Lung (tissue), 12 donors: ENCODE results near the gene HS3ST1. TPM values are rescaled to one million over a fixed set of nuclear protein-coding genes. Genes with fewer than 3 reads are reported as not detected.

Experiments
- ATAC-seq: fragments of 200-7000 bp; cut with Tn5 transposase; one replicate; pipeline ENCODE4 v1.9.1; 2020; ENCODE audit warnings: moderate number of reproducible peaks; ENCODE audit not compliant: insufficient read depth, low FRiP score
- DNase-seq, 3 donors: peaks; one replicate each; pipeline ENCODE4 v3.0.0-alpha.2; 2013 to 2017
- H3K27ac ChIP-seq, 2 donors: one replicate each; pipeline ENCODE4 v1.5.1; 2013; ENCODE audit warnings: mild to moderate bottlenecking in 2 of 2, moderate library complexity in 2 of 2, control low read depth in 1 of 2, inconsistent platforms in 1 of 2, low read depth in 1 of 2, low read length in 1 of 2
- H3K27me3 ChIP-seq, 3 donors: one replicate each; pipeline ENCODE4 v1.5.1; 2013; ENCODE audit warnings: low read length in 2 of 3; ENCODE audit not compliant: control insufficient read depth in 3 of 3, insufficient read depth in 3 of 3
- H3K36me3 ChIP-seq, 4 donors: one replicate each; pipeline ENCODE4 v1.5.1; 2013; ENCODE audit warnings: low read length in 4 of 4, mild to moderate bottlenecking in 1 of 4, moderate library complexity in 1 of 4; ENCODE audit not compliant: control insufficient read depth in 4 of 4, insufficient read depth in 4 of 4
- H3K4me1 ChIP-seq, 5 donors: one replicate each; pipeline ENCODE4 v1.5.1; 2013; ENCODE audit warnings: low read length in 5 of 5, mild to moderate bottlenecking in 2 of 5, moderate library complexity in 1 of 5; ENCODE audit not compliant: control insufficient read depth in 5 of 5, insufficient read depth in 5 of 5
- H3K4me3 ChIP-seq: one replicate; pipeline ENCODE4 v1.5.1; 2013; ENCODE audit warnings: mild to moderate bottlenecking, control low read depth, moderate library complexity
- H3K9ac ChIP-seq, 2 donors: one replicate each; pipeline ENCODE4 v1.5.1; 2013; ENCODE audit warnings: low read length in 2 of 2, control low read depth in 1 of 2; ENCODE audit not compliant: insufficient read depth in 1 of 2
- H3K9me3 ChIP-seq, 4 donors: one replicate each; pipeline ENCODE4 v1.5.1; 2013; ENCODE audit warnings: low read length in 3 of 4, mild to moderate bottlenecking in 1 of 4, moderate library complexity in 1 of 4; ENCODE audit not compliant: control insufficient read depth in 4 of 4, insufficient read depth in 3 of 4
- WGBS, 2 donors: extraction: QIAGEN DNeasy Blood & Tissue Kit; methylation state at CpG; one replicate each; pipeline ENCODE4 v1.1.7; 2013; 5-methylcytosine and 5-hydroxymethylcytosine counted together
- polyA plus RNA-seq, 2 donors: library from polyadenylated mRNA; stranded (reverse); fragments of 200-250 nt; gene quantifications; one replicate each; pipeline ENCODE4 v1.2.1, GENCODE V29; 2013
- total RNA-seq, 2 donors: library from RNA; depleted of rRNA in 1 of 2; stranded (reverse); fragments of >200 nt in 1 of 2; gene quantifications; one replicate each; pipeline ENCODE4 v1.2.1, GENCODE V29; 2014 to 2021
- TF ChIP-seq, protein P1 (sequence below): IDR thresholded peaks from 2 replicates; pipeline ENCODE4 v1.5.1; 2012; ENCODE audit warnings: mild to moderate bottlenecking; ENCODE audit errors: control extremely low read depth, extremely low read depth
- donor health status: control.
- donor health status: control.
- donor health status: Bipolar disorder and iron deficiency.
- donor health status: healthy.
- donor health status: DM: yes; HTN: yes; CAD: no.

Gene HS3ST1
- total and polyA plus RNA-seq, 4 donors: 1.7 to 15.4 (median 11.0) TPM

DNA sequence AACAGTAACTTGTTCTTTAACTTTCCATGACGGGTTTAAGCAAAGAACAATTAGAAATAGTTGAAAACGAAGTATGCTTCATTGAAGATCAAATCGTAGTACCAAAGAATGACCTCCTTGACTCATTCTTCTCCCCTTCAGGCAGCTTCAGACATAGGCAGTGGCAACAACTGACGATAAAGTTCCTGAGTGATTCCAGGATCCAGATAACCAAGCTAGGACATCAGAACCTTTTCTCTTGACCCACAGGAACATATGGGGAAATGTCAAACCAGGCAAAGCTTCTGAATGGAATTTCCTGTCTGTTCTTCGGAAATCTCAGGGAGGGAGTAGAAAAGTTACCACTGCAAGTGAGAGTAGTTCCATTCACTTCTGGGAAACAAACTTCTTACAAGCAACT, 74.2 kb downstream of the HS3ST1 start:
- Histone ChIP-seq H3K36me3 (no peaks in the 10 kb centered on the region), H3K9me3 (no peaks in the 10 kb centered on the region), H3K4me3 (no peak overlapping the region), H3K27ac (no peak overlapping the region), H3K27me3 (no peaks in the 10 kb centered on the region), H3K9ac (no peak overlapping the region), H3K4me1 (no peaks in the 10 kb centered on the region)
- DNase-seq: no peak
- no peak for ATAC-seq
- TF ChIP-seq, protein P1, sequence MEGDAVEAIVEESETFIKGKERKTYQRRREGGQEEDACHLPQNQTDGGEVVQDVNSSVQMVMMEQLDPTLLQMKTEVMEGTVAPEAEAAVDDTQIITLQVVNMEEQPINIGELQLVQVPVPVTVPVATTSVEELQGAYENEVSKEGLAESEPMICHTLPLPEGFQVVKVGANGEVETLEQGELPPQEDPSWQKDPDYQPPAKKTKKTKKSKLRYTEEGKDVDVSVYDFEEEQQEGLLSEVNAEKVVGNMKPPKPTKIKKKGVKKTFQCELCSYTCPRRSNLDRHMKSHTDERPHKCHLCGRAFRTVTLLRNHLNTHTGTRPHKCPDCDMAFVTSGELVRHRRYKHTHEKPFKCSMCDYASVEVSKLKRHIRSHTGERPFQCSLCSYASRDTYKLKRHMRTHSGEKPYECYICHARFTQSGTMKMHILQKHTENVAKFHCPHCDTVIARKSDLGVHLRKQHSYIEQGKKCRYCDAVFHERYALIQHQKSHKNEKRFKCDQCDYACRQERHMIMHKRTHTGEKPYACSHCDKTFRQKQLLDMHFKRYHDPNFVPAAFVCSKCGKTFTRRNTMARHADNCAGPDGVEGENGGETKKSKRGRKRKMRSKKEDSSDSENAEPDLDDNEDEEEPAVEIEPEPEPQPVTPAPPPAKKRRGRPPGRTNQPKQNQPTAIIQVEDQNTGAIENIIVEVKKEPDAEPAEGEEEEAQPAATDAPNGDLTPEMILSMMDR: no peak
- 84 to 90% methylated on average over 5 of the region's 5 CpGs for WGBS, 2 donors

- H3K36me3 ChIP-seq: no peaks in the 10 kb centered on the region
- no peak overlapping the region for H3K27ac ChIP-seq
- H3K4me3 ChIP-seq: no peak overlapping the region
- TF ChIP-seq, protein P1: no peak
- 86 to 91% methylated on average over 3 of the region's 3 CpGs for WGBS, 2 donors
- no peak overlapping the region for H3K9ac ChIP-seq
- no peaks in the 10 kb centered on the region for H3K4me1 ChIP-seq
- DNase-seq (no peak), ATAC-seq (no peak)
- no peaks in the 10 kb centered on the region for H3K9me3 ChIP-seq
- H3K27me3 ChIP-seq: no peaks in the 10 kb centered on the region
Measured at GRCh38 chr4:11348449-11349088, 80.1 kb downstream of the HS3ST1 start.

DNA sequence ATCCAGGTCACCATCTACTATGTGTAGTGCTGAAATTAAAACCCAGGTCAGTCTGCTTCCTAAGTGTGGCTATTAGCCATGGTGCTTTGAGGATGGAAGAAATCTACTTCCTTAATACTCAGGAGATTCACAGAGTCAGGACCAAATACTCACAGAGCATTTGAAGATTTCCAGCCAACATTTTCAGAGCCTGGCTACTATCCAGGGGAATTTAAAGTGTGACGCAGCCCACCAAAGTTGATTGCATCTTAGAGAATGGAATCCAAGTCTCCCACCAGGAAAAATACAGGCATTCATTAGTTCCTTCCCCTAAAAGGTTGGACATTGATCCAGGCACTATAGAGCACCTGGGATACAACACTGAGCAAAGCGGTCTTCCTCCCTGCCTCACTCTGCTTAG, 83.8 kb downstream of the HS3ST1 start:
- Histone ChIP-seq H3K36me3 (no peaks in the 10 kb centered on the region), H3K27me3 (no peaks in the 10 kb centered on the region), H3K27ac (no peak overlapping the region), H3K4me3 (no peak overlapping the region), H3K9ac (no peak overlapping the region), H3K4me1 (no peaks in the 10 kb centered on the region), H3K9me3 (no peaks in the 10 kb centered on the region)
- ATAC-seq (no peak), DNase-seq (peak; percentile 43 to 70 (median 64))
- TF ChIP-seq, protein P1: no peak
- WGBS, 2 donors: 86 to 94% methylated on average over 2 of the region's 2 CpGs

- Histone ChIP-seq H3K27me3 (no peaks in the 10 kb centered on the region), H3K9ac (no peak overlapping the region), H3K36me3 (no peaks in the 10 kb centered on the region), H3K4me1 (no peaks in the 10 kb centered on the region), H3K27ac (no peak overlapping the region), H3K4me3 (no peak overlapping the region), H3K9me3 (no peaks in the 10 kb centered on the region)
- DNase-seq (no peak), ATAC-seq (no peak)
- TF ChIP-seq, protein P1: no peak
- WGBS, 2 donors: 86 to 94% methylated on average over 4 of the region's 4 CpGs
Measured at GRCh38 chr4:11343536-11343935, 85.2 kb downstream of the HS3ST1 start.
